ENCODE results near the gene CCDC144A.
"Not testable (repeated sequence)": the region's sequence is repeated elsewhere in the genome, so short reads cannot be mapped to it uniquely, and the experiment has no call there.

CCDC144A gene

GRCh38 chr17:16758177-16758576 lies 68.1 kb downstream of the CCDC144A start:
- DNase-seq, result not testable (repeated sequence)

- DNase-seq, result not testable (repeated sequence)
These were observed 78.5 kb downstream of the CCDC144A start for GRCh38 chr17:16768290-16769175.

- DNase-seq, result not testable (repeated sequence)
These were observed 82.5 kb downstream of the CCDC144A start for GRCh38 chr17:16772394-16773145.

- not testable (repeated sequence) for DNase-seq
These were observed 83.1 kb downstream of the CCDC144A start for GRCh38 chr17:16773146-16773522.

GRCh38 chr17:16787851-16788250 lies 97.8 kb downstream of the CCDC144A start:
- DNase-seq, result not testable (repeated sequence)

- DNase-seq, result not testable (repeated sequence)
These were observed 99.0 kb downstream of the CCDC144A start for GRCh38 chr17:16788889-16789536.

GRCh38 chr17:16789622-16790021 lies 99.6 kb downstream of the CCDC144A start:
- not testable (repeated sequence) for DNase-seq

- DNase-seq, result not testable (repeated sequence)
These were observed 100.4 kb downstream of the CCDC144A start for GRCh38 chr17:16790313-16790871.

GRCh38 chr17:16794215-16794614 lies 104.2 kb downstream of the CCDC144A start:
- DNase-seq, result not testable (repeated sequence)

GRCh38 chr17:16795894-16796293 lies 105.9 kb downstream of the CCDC144A start:
- DNase-seq, result not testable (repeated sequence)

- not testable (repeated sequence) for DNase-seq
These were observed 114.8 kb downstream of the CCDC144A start for GRCh38 chr17:16804851-16805250.

- not testable (repeated sequence) for DNase-seq
These were observed 116.6 kb downstream of the CCDC144A start for GRCh38 chr17:16806599-16806998.

- DNase-seq, result not testable (repeated sequence)
These were observed 117.6 kb downstream of the CCDC144A start for GRCh38 chr17:16807620-16808019.

GRCh38 chr17:16810236-16810635 lies 120.2 kb downstream of the CCDC144A start:
- not testable (repeated sequence) for DNase-seq

- DNase-seq, result not testable (repeated sequence)
These were observed 122.1 kb downstream of the CCDC144A start for GRCh38 chr17:16812126-16812525.

GRCh38 chr17:16814439-16814838 lies 124.4 kb downstream of the CCDC144A start:
- no peak for DNase-seq

- no peak for DNase-seq
These were observed 127.2 kb downstream of the CCDC144A start for GRCh38 chr17:16817201-16817600.

- not testable (repeated sequence) for DNase-seq
These were observed 127.9 kb downstream of the CCDC144A start for GRCh38 chr17:16817940-16818339.

- no peak for DNase-seq
These were observed 128.3 kb downstream of the CCDC144A start for GRCh38 chr17:16818340-16818739.

- DNase-seq, result no peak
These were observed 129.0 kb downstream of the CCDC144A start for GRCh38 chr17:16818821-16819683.

GRCh38 chr17:16820161-16820877 lies 130.3 kb downstream of the CCDC144A start:
- no peak for DNase-seq
